GM12873 (cell line): ENCODE results near the gene SYT13.

Experiments used
- TF ChIP-seq, protein P1 (sequence below): IDR thresholded peaks from 2 replicates; pipeline ENCODE4 v1.5.1; 2012; ENCODE audit warnings: low read depth, mild to moderate bottlenecking, moderate library complexity, low read length, control low read depth; ENCODE audit not compliant: insufficient read depth; ENCODE audit errors: missing control alignments

The SYT13 gene

DNA sequence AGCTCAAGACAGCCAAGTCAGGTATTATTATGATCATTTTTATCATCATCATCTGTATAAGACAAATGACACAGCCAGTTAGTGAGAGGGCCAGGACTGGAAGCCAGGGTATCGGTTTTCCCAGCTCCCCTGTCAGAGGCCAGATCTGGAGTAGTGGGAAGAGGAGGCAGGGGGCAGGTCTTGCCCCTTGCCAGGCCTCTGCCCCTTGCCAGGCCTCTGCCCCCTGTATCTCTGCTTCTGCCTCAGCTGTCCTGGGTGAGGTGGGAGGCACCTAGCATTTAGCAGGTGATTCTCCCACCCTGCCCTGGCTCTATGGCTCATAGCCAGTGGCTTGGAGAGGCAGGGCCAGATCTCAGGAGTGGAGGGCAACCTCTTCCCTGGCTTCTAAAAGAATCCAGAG lies 72.4 kb downstream of the SYT13 start:
- TF ChIP-seq, protein P1, sequence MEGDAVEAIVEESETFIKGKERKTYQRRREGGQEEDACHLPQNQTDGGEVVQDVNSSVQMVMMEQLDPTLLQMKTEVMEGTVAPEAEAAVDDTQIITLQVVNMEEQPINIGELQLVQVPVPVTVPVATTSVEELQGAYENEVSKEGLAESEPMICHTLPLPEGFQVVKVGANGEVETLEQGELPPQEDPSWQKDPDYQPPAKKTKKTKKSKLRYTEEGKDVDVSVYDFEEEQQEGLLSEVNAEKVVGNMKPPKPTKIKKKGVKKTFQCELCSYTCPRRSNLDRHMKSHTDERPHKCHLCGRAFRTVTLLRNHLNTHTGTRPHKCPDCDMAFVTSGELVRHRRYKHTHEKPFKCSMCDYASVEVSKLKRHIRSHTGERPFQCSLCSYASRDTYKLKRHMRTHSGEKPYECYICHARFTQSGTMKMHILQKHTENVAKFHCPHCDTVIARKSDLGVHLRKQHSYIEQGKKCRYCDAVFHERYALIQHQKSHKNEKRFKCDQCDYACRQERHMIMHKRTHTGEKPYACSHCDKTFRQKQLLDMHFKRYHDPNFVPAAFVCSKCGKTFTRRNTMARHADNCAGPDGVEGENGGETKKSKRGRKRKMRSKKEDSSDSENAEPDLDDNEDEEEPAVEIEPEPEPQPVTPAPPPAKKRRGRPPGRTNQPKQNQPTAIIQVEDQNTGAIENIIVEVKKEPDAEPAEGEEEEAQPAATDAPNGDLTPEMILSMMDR, result no peak

- TF ChIP-seq, protein P1, result no peak
Measured at GRCh38 chr11:45213316-45213665, 72.8 kb downstream of the SYT13 start.

DNA sequence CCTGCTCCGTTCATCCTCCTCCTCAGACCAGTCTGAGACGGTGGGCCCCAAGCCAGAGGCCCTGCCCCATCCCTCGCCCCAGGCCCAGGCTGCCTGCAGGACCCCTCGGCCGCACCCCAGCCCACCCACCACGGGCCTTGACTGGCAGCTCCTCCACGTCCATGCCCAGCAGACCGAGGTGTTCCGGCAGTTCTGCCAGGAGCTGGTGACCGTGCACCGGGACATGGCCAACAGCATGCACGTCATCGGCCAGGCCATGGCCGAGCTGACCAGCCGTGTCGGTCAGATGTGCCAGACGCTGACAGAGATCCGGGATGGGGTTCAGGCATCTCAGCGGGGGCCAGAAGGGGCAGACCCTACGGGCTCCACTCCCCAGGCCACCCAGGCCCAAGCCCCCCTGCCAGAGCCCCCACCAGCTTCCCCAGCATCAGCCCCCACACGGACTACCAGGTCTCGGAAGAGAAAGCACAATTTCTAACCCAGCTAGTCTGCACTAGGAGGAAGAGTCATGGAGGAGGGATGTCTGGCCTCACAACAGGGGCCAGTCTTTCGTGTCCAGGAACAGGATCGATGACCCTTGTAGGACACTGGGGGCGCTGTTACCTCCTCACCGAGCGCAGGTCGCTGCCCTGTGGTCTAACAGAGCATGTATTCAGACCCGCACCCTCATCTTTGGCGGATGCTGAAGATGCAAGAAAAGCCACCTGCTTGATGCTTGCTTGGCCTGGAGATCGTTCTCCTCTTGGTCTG lies 73.4 kb downstream of the SYT13 start:
- TF ChIP-seq, protein P1, result peak; percentile 32

GRCh38 chr11:45211732-45212131 lies 74.4 kb downstream of the SYT13 start:
- TF ChIP-seq, protein P1, result peak; percentile 2

DNA sequence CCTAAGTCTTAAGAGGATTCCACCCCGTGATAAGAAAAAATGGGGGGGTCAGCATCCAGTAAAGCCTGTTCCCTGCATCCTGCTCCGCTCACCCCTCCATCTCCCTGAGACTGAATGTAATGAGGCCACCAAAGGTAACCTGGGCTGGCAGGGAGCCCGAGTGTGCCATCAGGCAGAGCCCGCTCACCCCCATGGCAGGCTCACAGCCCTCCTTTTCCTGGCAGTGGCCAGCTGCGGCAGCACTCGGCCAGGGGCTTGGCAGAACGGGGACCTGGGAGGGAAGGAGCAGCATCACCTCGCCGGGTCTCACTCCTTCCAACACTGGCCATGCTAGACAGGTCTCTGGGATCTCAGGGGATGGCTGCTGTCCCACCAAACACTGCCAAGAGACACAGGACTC lies 75.3 kb downstream of the SYT13 start:
- TF ChIP-seq, protein P1, result no peak

DNA sequence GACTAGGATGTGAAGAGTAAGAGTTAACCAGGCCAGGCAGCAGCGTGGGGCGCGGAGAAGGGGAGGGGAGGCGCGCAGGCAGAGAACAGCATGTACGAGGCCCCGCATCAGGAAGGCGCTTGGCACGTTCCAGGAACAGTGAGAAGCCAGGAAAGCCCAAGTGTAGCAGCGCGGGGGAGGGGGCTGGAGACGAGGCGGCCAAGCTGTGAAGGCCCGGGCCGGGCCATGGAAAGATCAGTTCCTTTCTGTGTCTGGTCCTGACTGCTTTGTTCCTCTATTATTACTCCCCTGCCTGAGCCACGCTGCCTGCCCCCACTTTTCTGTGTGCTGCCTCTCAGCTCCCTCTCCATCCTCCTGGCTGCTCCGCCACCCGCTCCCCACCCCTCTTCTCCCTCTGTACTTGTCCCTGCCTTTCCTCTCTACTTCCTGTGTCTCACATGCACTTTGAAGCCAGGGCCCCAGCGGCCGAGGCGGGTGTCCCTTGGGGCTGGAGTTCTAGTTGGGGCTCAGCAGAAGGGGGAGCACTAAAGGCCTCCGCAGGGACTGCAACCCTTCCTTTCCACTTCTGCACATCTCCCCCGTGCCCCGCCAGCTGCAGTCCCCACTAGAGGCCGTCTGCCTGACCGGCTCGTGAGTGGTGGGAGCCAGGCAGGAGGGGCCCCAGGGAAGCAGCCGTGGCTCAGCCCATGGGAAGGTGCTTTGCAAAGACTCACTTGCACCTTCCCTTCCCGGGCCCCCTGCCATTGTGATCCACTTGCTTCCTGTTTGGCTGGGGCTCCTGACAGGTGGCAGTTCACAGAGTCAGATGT lies 76.0 kb downstream of the SYT13 start:
- TF ChIP-seq, protein P1, result no peak
